Measurements from ENCODE around the gene HYDIN.
"Not testable (repeated sequence)": the region's sequence is repeated elsewhere in the genome, so short reads cannot be mapped to it uniquely, and the experiment has no call there.

Gene HYDIN

DNA sequence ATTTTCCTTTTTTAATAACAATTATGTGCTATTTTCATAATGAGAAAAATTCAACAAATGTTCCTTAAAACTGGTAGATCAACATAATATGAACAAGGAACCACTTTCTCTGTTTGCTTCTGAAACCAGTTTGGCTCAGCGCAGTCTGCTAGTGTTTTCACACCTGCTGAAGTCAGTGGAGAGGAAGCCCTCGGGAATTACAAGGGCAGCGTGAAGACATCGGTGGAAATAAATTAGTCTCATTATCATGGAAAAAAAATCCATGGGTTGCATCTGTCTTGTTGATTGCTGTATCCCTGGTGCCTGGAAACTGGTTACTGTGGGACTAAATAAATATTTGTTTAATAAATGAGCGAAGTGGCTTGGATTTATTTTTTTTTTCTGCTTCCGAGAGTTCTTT, 245.8 kb downstream of the HYDIN start:
- not testable (repeated sequence) for DNase-seq

DNA sequence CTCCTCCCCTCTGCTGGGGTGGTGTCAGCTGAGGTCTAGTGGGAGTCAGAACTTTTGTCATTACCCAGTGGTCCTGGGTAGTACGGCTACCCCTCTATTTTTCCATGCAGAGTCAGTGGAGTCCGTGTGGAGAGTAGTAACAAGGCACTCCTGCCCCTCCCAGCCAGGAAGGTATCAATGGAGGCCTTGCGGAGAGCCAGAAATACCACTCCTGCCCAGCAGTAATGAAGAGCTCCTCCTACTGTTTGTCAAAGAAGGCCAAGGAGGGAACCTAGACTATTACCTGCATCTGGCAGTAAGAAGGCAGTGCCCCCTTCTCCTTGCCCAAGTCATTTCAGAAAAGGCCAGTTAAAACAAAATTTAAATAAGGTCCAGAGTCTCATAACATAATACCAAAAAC, 262.2 kb downstream of the HYDIN start:
- not testable (repeated sequence) for DNase-seq

DNA sequence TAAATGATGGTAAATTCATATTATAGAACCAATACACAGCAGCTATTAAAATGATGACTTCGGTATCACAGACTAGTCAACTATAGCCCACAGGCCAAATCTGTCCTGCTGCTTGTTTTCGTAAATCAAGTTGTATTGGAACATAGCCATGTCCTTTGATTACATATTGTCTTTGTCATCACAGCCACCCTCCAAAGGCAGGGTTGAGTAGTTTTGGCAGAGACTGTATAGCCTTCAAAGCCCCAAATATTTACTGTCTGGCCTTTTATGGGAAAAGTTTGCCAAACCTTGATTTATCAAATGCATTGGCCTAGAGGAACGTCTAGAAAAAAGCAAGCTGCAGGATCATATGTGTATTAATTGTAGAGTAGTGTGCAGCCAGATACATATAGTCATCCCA, 270.4 kb downstream of the HYDIN start:
- not testable (repeated sequence) for DNase-seq

DNA sequence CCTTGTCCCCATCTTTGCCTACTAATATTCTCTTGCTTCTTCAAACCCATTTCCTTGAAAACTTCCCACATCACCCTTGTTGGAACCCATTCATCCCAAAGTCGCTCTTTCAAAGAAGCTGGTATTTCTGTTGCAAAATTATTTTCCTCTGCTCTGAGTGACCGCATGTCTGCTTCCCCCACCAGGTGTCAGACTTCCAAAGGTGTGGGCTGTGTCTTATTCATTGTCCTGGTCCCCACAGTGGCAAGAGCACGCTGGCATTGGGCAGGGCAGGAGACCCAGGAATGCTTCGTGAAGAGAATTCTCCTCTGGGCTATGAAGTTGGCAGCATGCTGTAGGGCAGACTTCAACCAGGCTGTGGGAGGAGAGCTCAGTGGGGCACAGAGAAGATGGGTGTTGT, 275.6 kb downstream of the HYDIN start:
- DNase-seq, result not testable (repeated sequence)

DNA sequence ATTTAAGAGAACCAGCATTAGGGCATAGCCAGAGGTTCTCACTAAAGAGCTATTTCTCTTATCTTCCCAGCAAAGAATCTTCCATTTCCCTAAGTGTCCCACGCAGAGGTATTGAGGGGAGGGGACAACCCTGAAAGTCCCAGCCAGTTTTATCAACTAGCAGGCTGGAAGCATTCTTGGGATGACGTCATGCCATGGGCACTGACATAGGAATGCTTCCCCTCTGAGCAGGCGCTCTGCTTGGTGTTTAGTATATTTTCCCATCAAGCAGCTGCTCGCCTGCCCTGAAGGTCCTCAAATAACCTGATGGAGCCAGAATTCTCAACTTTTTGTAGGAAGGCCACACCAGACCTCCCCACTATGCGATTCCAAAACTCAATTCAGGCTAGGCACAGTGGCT, 276.7 kb downstream of the HYDIN start:
- not testable (repeated sequence) for DNase-seq

DNA sequence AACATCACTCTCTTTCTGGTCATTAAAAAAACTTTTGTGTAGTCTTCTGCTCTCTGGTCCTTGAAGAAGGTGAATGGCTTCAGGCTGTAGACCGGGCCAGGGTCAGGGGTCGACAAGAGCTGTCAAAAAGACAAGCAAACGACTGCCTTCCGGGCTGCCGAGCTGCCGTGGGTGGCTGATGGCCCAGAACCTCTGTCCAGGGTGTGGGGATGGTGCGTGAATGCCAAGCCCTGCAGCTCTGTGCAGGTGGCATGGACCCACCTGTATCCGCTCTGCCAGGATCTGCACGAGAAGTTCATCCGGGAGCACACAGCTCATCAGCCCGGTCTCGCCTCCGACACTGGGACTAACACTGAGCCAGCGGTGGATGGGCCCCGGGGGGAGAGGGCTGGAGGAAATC, 287.0 kb downstream of the HYDIN start:
- not testable (repeated sequence) for DNase-seq

DNA sequence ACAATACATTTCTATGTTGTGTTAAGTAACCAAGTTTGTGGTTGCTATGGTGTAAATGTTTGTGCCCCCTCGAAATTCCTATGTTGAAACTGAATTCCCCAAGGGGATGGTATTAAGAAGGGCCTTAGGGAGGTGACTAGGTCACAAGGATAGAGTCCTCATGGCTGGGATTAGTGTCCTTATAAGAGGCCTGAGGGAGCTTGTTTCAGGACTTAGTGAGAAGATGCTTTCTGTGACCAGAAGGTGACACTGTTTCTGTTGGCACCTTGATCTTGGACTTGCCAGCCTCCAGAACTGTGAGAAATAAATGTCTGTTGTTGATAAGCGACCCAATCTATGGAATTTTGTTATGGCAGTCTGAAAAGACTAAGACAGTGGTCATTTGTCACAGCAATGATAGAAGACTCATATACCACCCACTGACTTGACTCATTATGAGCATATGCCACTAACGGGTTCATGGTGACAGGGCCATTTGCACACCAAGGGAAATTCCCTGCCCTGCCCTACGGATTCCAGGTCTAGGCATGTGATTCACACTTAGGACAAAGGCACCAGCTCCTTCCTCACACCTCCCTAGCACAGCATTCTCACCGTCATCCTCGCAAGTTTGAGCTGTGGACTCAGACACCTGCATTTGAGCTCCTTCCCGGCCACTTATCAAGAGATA, 290.7 kb downstream of the HYDIN start:
- DNase-seq, result not testable (repeated sequence)

DNA sequence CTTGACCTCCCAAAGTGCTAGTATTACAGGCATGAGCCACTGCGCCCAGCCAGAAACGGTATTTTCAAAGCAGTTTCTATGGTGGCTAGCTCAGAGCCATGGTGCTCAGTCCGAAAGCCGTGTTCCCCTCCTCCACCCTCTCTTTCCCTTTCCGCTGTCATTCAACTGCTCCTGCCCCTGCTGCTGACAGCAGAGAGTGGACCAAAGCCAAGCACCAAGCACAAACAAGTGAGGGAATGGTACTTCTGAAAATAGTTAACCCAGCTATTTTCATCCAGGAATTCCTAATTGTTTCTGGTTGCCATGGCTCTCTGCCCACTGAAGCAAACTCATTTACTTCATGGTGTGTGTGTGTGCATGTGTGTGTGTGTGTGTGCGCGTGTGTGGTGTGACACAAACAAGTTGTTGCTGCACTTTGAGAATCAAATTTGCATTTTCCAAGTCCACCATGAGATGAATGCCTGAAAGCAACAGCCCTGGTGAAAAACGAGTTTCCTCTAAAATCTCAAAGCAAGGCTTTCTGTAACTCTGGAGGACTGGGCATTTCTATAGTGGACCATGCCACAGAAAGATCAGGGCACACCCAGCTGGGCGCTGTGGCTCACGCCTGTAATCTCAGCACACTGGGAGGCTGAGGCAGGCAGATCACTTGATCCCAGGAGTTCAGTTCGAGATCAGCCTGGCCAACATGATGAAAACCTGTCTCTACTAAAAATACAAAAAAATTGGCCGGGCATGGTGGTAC, 293.6 kb downstream of the HYDIN start:
- not testable (repeated sequence) for DNase-seq

DNA sequence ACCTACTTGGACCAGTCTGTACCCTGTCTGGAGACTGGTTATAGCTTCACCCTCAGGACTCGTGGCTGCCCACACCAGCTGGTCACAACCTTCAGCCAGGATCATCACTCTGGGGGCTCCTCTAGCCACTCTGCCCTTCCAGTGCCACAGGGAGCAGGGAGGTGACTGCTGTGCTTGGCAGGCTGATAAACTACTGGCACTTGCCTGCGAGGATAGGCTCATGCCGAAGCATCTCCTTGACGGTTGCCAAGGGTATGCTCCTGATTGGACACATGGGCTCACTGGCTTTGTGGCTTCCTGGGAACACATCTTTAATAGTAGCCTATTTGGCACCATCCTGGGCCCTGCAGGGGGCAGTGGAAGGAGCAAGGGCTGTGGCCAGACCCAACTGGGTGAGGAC, 295.2 kb downstream of the HYDIN start:
- not testable (repeated sequence) for DNase-seq

DNA sequence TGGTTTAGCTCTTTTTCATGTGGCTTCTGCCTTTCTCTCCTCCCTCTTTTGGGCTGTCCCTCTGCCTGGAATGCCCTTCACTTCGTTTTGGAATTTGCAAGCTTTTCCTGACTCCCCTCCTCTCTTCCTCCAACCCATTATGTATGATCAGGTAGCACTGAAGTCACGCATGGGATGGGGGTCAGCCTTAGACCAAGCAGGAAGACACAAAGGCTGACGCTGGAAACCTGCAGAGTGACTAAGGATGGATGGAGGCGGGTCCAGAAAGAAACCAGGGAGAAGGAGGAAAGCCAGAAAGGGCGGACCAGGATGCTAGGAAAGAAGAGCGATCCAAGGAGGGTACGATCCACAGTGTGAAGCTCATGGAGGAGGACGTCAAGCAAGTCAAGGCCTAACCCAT, 296.8 kb downstream of the HYDIN start:
- DNase-seq, result not testable (repeated sequence)

DNA sequence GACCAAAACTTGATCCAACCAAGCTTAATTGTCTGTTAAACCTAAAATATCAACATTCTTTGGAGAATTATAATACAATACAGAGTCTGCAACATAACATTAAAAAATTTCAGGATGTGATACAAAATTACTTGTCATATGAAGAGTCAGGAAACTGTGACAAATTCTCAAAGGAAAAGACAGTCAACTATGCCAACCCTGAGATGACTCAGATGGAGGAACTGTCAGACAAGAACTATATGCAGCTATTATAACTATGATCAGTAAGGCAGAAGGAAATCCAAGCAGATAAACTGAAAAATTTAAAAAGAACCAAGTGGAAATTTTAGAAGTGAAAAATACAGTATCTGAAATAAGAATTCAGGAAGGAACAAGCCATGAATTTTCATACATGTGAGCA, 299.8 kb downstream of the HYDIN start:
- not testable (repeated sequence) for DNase-seq

DNA sequence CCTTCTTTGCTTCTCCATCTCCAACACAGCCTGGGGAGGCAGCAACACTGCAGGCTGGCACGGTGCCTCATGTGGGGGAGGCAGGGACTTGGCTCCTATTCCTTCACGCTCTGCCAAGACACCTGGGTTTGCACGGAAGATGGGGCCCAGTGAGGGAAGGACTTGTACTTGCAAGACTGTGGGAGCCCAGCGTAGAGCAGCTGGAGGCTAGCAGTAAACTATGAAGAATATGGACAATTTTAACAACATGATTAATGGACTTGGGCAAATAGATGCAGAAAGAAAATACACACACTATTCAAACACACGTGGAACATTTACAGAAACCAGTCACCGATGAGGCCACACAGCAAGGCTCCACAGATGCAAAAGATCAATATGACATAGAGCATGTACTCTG, 308.4 kb downstream of the HYDIN start:
- not testable (repeated sequence) for DNase-seq

DNA sequence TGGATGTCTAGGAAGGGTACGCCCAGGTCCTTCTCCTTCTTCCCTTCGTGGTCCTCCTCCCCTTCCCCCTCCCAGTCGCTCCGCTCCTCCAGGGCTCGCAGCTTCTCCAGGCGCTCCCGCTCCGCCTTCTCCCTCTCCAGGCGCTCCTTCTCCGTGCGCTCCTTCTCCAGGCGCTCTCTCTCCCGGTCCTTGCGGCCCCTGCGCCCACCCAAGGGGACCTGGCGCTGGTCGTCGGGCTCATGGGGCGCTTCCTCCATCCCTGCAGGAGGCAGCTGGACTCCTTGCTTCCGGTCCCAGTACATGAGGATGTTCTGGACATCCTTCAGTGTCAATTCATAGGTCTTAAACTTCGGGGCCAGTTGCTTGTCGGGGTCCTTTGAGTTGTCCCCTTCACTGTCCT, 309.9 kb downstream of the HYDIN start:
- not testable (repeated sequence) for DNase-seq

DNA sequence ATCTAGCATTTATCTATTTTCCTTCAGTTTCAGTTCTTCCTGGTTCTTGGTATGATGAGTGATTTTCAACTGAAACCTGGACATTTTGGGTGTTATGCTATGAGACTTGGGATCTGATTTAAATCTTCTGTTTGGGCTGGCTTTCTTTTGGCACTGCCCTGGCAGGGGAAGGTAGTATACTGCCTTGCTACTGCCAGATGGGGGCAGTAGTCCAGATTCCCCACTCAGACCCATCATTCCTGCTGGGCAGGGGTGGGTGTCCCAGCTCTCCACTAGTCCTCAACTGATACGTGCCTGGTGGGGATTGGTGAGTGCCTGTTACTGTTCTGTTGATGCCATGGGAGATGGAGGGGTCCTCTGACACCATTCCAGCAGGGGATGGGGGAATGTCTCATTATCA, 342.3 kb downstream of the HYDIN start:
- not testable (repeated sequence) for DNase-seq

DNA sequence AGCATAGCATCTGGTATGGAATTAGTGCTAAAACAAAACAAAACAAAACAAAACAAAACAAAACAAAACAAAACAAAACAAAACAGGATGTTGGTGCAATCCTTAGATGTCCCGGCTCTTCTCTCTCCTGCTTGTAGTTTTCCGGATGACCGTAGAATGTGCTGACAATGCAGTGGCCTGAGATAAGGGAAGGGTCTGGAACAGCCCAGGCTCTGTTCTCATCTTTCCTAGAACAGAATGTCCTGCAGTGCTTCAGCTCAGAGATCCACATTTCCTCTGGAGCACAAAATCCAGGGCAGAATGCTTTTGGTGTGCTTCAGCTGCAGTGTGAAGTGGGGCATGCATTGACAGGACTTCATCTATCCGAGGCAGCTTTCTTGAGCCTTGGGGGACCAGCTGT, 345.9 kb downstream of the HYDIN start:
- not testable (repeated sequence) for DNase-seq

DNA sequence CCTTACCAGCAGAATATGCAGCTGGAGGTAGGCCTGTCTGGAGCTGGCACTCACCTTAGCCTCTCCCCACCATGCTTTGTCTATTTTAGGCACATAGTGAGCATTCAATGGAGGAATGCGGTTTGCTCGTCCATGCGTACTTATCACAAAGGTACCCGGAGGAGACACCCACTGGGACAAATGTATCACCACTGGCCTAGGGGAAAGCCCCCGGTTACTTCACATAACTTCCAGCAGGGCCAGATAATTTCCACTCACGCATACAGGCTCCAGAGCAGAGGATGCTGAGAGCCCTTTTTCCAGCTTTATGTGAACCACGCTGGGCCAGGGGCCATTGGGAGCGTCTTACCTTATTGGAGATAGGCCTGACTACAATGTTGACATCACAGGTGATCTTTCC, 348.2 kb downstream of the HYDIN start:
- not testable (repeated sequence) for DNase-seq

DNA sequence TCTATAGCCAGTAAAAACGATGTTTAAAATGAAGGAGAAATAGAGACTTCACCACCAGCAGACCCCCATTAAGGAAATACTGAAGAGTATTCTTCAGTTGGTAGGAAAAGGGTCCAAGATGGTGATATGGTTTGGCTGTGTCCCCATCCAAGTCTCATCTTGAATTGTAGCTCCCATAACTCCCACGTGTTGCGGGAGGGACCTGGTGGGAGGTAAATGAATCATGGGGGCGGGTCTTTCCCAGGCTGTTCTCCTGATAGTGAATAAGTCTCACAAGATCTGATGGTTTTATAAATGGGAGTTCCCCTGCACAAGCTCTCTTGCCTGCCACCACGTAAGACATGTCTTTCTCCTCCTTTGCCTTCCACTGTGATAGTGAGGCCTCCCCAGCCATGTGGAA, 352.6 kb downstream of the HYDIN start:
- DNase-seq, result not testable (repeated sequence)

DNA sequence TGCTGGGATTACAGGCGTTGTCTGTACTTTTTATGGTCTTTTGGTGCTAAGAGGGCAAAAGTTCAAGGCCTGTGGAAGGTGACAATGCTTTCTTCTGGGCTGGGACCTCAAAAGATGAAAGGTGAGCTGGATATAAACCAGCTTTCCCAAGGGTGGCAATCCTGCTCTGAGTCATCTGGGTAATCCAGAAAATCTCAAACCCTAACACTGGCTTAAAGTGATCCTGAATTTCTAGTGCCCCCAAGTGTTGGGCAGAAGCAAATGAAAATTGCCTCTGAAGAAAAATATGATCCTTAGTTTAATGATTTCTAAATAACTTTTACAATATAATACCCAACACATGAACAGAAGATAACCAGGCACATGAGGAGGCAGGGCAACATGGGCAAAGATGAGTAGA, 354.1 kb downstream of the HYDIN start:
- not testable (repeated sequence) for DNase-seq

DNA sequence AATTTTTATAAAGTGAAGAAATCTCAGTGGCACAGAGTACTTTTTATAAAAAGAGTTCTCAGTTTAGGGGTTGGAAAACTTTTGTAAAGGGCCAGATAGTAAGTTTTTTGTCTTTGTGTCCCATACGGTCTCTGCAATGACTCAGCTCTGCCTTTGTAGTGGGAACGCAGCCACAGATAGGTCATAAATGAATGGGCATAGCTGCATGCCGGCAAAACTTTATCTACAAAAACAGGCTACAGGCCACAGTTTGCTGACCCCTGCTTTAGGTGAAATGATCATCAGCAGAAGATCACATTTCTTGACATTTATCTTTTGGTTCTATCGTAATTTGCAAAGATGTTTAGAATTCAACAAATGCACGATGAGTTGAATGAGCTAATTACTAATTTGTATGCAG, 365.8 kb downstream of the HYDIN start:
- DNase-seq, result not testable (repeated sequence)

DNA sequence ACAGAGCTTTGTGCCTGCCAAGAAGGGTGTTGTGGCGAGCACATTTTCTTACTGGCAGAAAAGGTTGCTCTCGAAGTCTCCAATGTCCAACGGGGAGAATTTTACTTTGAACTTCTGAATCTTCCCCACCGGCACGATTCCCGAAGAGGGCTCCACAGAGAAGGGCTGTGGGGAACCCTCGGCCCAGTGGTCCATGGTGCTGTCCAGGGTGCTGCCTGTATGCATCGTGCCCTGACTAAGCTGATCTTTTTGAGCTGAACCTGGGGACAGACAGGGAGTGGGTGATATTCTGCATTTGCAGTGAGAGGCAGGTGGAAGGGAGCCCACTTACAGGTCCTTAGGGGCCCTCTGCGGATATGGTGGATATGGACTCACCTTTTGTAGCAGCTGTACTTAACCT, 368.5 kb downstream of the HYDIN start:
- not testable (repeated sequence) for DNase-seq

DNA sequence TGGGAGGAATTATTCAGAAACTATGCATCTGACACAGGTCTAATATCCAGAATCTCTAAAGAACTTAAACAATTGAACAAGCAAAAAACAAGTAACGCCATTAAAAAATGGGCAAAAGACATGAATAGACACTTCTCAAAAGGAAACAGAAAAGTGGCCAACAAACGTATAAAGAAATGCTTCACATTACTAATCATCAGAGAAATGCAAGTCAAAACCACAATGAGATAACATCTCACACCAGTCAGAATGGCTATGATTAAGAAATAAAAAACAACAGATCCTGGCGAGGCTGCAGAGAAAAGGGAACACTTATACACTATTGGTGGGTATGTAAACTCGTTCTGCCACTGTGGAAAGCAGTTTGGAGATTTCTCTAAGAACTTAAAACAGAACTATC, 379.2 kb downstream of the HYDIN start:
- DNase-seq, result not testable (repeated sequence)

DNA sequence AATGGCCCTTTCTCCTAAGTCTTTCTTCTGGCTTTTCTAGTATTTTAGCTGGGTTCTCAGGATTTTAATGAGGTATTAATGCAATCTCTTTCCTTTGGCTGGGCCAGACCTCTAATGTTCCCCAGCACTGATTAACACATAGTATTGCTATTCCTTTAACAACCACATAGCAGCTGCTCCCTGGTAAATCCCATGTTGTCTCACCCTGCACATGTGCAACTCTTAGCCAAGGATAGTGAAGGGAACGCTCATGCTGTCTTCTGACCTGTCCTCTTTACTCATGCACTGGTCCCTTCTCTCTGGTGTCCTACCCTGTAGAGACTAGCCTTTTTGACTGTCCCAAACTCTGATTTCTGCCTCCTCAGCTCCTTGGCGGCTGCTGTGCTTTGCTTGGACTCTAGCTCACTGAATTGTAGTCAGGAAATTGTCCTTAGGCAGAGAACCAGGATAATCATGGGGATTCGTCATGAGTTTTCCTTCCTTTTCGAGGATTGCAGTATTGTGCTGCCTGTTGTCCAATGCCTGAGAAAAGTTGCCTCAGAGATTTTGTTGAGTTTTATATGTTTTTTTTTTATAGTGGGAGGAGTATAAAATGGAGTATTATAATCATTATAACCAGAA, 406.9 kb downstream of the HYDIN start:
- DNase-seq, result not testable (repeated sequence)

DNA sequence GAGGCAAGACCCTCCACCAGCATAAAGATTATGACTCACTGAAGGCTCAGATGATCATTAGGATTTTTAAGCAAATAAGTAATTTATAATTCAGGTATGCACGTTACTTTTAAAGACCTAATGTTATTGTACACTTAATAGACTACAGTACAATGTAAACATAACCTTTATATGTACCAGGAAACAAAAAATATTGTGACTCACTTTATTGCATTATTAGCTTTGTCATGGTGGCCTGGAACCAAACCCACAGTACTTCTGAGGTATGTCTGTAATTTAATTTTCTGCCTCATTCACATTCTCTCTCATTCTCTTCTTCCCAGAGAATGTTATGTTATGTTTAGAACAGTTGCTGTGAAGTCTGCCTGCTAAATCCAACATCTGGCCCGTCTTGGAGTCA, 407.8 kb downstream of the HYDIN start:
- DNase-seq, result not testable (repeated sequence)

DNA sequence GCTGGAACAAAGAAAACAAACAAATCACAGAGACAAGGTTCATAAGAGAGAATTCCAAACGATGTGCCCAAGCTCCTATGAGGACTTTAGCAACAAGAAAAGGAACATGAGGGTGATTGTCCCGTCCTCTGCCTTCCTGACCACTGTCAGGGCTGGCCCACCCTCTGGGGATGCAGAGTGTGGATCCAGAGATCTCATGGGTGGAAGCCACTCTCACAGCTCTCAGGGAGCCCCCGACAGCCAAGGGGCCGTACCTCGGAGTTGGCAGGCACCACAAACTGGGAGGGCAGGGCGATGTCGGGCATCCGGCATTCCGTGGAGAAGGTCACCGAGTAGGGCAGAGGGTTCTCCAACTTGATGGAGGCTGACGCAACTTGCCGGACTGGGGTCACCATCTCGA, 412.4 kb downstream of the HYDIN start:
- not testable (repeated sequence) for DNase-seq
